ENCODE results near the gene LRRC46. TPM values are rescaled to one million over a fixed set of nuclear protein-coding genes. Genes with fewer than 3 reads are reported as not detected.

Gene LRRC46
- total and polyA plus RNA-seq, 9 of the 15 experiments (the other 6 are each of a cell fraction or from before 2014, with no cell fraction given), result 0.39 to 1.4 (median 0.53) TPM; not detected in 1

- TF ChIP-seq HOXB6 (CRISPR knock-in tag; IDR thresholded peaks at IDR 0.05; ENCODE audit: borderline replicate concordance) (no peak), POLR2H (tag; IDR thresholded peaks at IDR 0.05; ENCODE audit: low read depth) (no peak), ZNF253 (CRISPR knock-in tag; conservative IDR thresholded peaks at IDR 0.05) (no peak), ZNF766 (CRISPR knock-in tag; conservative IDR thresholded peaks at IDR 0.05) (no peak), ZNF717 (CRISPR knock-in tag; IDR thresholded peaks at IDR 0.05) (no peak), RNF2 (IDR thresholded peaks at IDR 0.05) (0 out of 2 replicates have a peak, but pooled peaks have one; percentile 9), SRSF1 (IDR thresholded peaks at IDR 0.05; ENCODE audit: low read depth, low read length) (no peak), SMAD2 (IDR thresholded peaks at IDR 0.05; ENCODE audit: low read depth, low read length) (no peak), BACH1 (tag; IDR thresholded peaks at IDR 0.05) (no peak), TFAP4 (CRISPR knock-in tag; IDR thresholded peaks at IDR 0.05; ENCODE audit: borderline replicate concordance) (0 out of 2 replicates have a peak, but pooled peaks have one; percentile 11), USF2 (CRISPR knock-in tag; IDR thresholded peaks at IDR 0.05) (0 out of 2 replicates have a peak, but pooled peaks have one; percentile 24), TOE1 (IDR thresholded peaks at IDR 0.05; ENCODE audit: borderline replicate concordance) (no peak), TOE1 (CRISPR knock-in tag; IDR thresholded peaks at IDR 0.05; ENCODE audit: borderline replicate concordance, low read depth) (no peak), TAF1 (IDR thresholded peaks at IDR 0.05; ENCODE audit: control insufficient read depth, extremely low read depth, insufficient read depth, low read length, severe bottlenecking) (no peak), ZNF311 (CRISPR knock-in tag; IDR thresholded peaks at IDR 0.05) (no peak), HSF4 (CRISPR knock-in tag; IDR thresholded peaks at IDR 0.05; ENCODE audit: borderline replicate concordance) (no peak), EGR1 (conservative IDR thresholded peaks at IDR 0.05) (peak; percentile 97), ZNF518B (CRISPR knock-in tag; IDR thresholded peaks at IDR 0.05) (no peak), ZNF12 (CRISPR knock-in tag; IDR thresholded peaks at IDR 0.05) (no peak), CTBP1 (IDR thresholded peaks at IDR 0.05; ENCODE audit: borderline replicate concordance) (peak; percentile 32; the same call in 1 of the 2 replicates)
These were observed 20.9 kb downstream of the LRRC46 start (continued) for GRCh38 chr17:47852113-47852949.
